Right renal pelvis (tissue), 4 donors: Measurements from ENCODE around the gene RASAL1. TPM values are rescaled to one million over a fixed set of nuclear protein-coding genes. Genes with fewer than 3 reads are reported as not detected.

Source experiments
- polyA plus RNA-seq, 4 donors: library from polyadenylated mRNA; unstranded; fragments of 120-200 nt; gene quantifications; one replicate each; pipeline ENCODE4 v1.2.1, GENCODE V29; 2013; ENCODE audit not compliant: insufficient read length in 4 of 4

The RASAL1 gene
- polyA plus RNA-seq, 4 donors, result 7.7 to 11.6 (median 10.3) TPM

Other genes with a start within 250 kb of the RASAL1 start
- gene OAS1, start 228.8 kb downstream of the RASAL1 start, polyA plus RNA-seq, result 10 to 100 TPM in 3 of 4 donors, 1 to 10 TPM in 1; 9.7 to 16.9 (median 13.0) TPM
- gene OAS3, start 197.3 kb downstream of the RASAL1 start, polyA plus RNA-seq, result 10 to 100 TPM in 2 of 4 donors, 1 to 10 TPM in 2; 8.3 to 11.0 (median 10.3) TPM
- gene OAS2, start 157.2 kb downstream of the RASAL1 start, polyA plus RNA-seq, result 10 to 100 TPM in 2 of 4 donors, 1 to 10 TPM in 2; 4.9 to 11.4 (median 10.1) TPM
- gene DTX1, start 79.0 kb downstream of the RASAL1 start, polyA plus RNA-seq, result 10 to 100 TPM; 11.1 to 15.1 (median 13.0) TPM
- gene CFAP73, start 14.0 kb upstream of the RASAL1 start, polyA plus RNA-seq, result 1 to 10 TPM in 3 of 4 donors, under 1 TPM in 1; 0.91 to 1.5 (median 1.1) TPM
- 100 to 1,000 TPM in 1 of 4 donors, 10 to 100 TPM in 3; 68.2 to 102 (median 74.7) TPM for gene DDX54, start 49.7 kb upstream of the RASAL1 start, polyA plus RNA-seq
- 10 to 100 TPM; 16.5 to 22.1 (median 17.3) TPM for gene RITA1, start 50.0 kb upstream of the RASAL1 start, polyA plus RNA-seq
- 10 to 100 TPM; 27.3 to 37.7 (median 35.4) TPM for gene TPCN1, start 85.7 kb upstream of the RASAL1 start, polyA plus RNA-seq
- 10 to 100 TPM; 11.2 to 15.1 (median 14.3) TPM for gene SLC8B1, start 199.3 kb upstream of the RASAL1 start, polyA plus RNA-seq
- gene PLBD2, start 222.8 kb upstream of the RASAL1 start, polyA plus RNA-seq, result 10 to 100 TPM; 18.8 to 22.2 (median 20.9) TPM